ENCODE data around the gene SLC39A5.

SLC39A5 gene

GRCh38 chr12:56229916-56230431 lies at the start of gene SLC39A5:
TSS of gene SLC39A5 (plus strand) at chr12:56230051. CDS start at chr12:56231275, 1,224 bp downstream.
- H3K9me3 Mint-ChIP-seq, result no peaks in the 10 kb centered on the region
- TF ChIP-seq CTCF (IDR thresholded peaks at IDR 0.05; ENCODE audit: unreplicated experiment in 3 of 3), result no peak
- H3K27me3 Mint-ChIP-seq (ENCODE audit: low read depth), result peaks cover 2% of the 10 kb centered on the region
- peaks cover 7% of the 10 kb centered on the region for H3K36me3 Mint-ChIP-seq (ENCODE audit: low read depth)
- H3K27ac Mint-ChIP-seq, result peak within 1 kb of the TSS; percentile 59 to 96 (median 93)
- peak within 1 kb of the TSS in 2 of 3 experiments; percentile 44 to 64 for H3K4me3 Mint-ChIP-seq
- peaks cover 5% of the 10 kb centered on the region for H3K4me1 Mint-ChIP-seq

- H3K27ac Mint-ChIP-seq, result no peak overlapping the region
- peaks cover 13% of the 10 kb centered on the region for H3K4me1 Mint-ChIP-seq
- H3K9me3 Mint-ChIP-seq, result no peaks in the 10 kb centered on the region
- H3K27me3 Mint-ChIP-seq (ENCODE audit: low read depth), result no peaks in the 10 kb centered on the region
- peaks cover 36% of the 10 kb centered on the region for H3K36me3 Mint-ChIP-seq (ENCODE audit: low read depth)
- peak overlapping the region; percentile 91 to 96 (median 96) for H3K4me3 Mint-ChIP-seq
- TF ChIP-seq CTCF (IDR thresholded peaks at IDR 0.05; ENCODE audit: unreplicated experiment in 3 of 3), result no peak
These were observed 42.9 kb upstream of the SLC39A5 start for GRCh38 chr12:56186957-56187356.

- H3K36me3 Mint-ChIP-seq (ENCODE audit: low read depth), result peaks cover 30% of the 10 kb centered on the region
- H3K27ac Mint-ChIP-seq, result peak overlapping the region; percentile 93 to 98 (median 95)
- peak overlapping the region; percentile 91 to 96 (median 96) for H3K4me3 Mint-ChIP-seq
These were observed 41.6 kb upstream of the SLC39A5 start for GRCh38 chr12:56188131-56188777.

GRCh38 chr12:56188778-56189098 lies 41.1 kb upstream of the SLC39A5 start:
- Mint-ChIP-seq H3K4me3 (peak overlapping the region; percentile 91 to 96 (median 96)), H3K9me3 (no peaks in the 10 kb centered on the region), H3K27ac (peak overlapping the region; percentile 93 to 98 (median 95)), H3K36me3 (ENCODE audit: low read depth) (peaks cover 26% of the 10 kb centered on the region), H3K27me3 (ENCODE audit: low read depth) (no peaks in the 10 kb centered on the region), H3K4me1 (peaks cover 20% of the 10 kb centered on the region)
- no peak for TF ChIP-seq CTCF (IDR thresholded peaks at IDR 0.05; ENCODE audit: unreplicated experiment in 3 of 3)

More at GRCh38 chr12:56188131-56188777, 41.6 kb upstream of the SLC39A5 start:
- Mint-ChIP-seq H3K9me3 (no peaks in the 10 kb centered on the region), H3K4me1 (peaks cover 20% of the 10 kb centered on the region), H3K27me3 (ENCODE audit: low read depth) (no peaks in the 10 kb centered on the region)
- TF ChIP-seq CTCF (IDR thresholded peaks at IDR 0.05; ENCODE audit: unreplicated experiment in 3 of 3), result no peak

GRCh38 chr12:56189099-56189917 lies 40.5 kb upstream of the SLC39A5 start, which contains the start of gene SMARCC2:
TSS of gene SMARCC2 (minus strand) at chr12:56189483. CDS start at chr12:56189461, 22 bp downstream.
- Mint-ChIP-seq H3K27me3 (ENCODE audit: low read depth) (no peaks in the 10 kb centered on the region), H3K36me3 (ENCODE audit: low read depth) (peaks cover 21% of the 10 kb centered on the region), H3K27ac (peak within 1 kb of the TSS; percentile 93 to 99 (median 99)), H3K4me1 (peaks cover 20% of the 10 kb centered on the region), H3K9me3 (no peaks in the 10 kb centered on the region), H3K4me3 (peak within 1 kb of the TSS; percentile 96 to 99 (median 97))
- TF ChIP-seq CTCF (IDR thresholded peaks at IDR 0.05; ENCODE audit: unreplicated experiment in 3 of 3), result peak; percentile 66 to 79 (median 75)
